Transverse colon (tissue), 3 donors: Measurements from ENCODE around the gene RNF17.

Experiments used
- EP300 ChIP-seq: sonication (generic); formaldehyde crosslinking; IDR thresholded peaks from one replicate; pipeline ENCODE4 v1.6.1; 2017; ENCODE audit warnings: antibody characterized with exemption, low read depth
- TF ChIP-seq, protein P1 (sequence below), 5 experiments: fragments of 200-600 bp in 3 of 5; fragments of 450-650 bp in 2 of 5; sonication (generic) in 3 of 5; IDR thresholded peaks; 1 replicate in 2 of 5; 2 replicates in 3 of 5; pipeline ENCODE4 v1.5.1; 2016 to 2017; ENCODE audit warnings: antibody characterized with exemption in 5 of 5, inconsistent platforms in 3 of 5, mild to moderate bottlenecking in 2 of 5, moderate library complexity in 1 of 5

DNA sequence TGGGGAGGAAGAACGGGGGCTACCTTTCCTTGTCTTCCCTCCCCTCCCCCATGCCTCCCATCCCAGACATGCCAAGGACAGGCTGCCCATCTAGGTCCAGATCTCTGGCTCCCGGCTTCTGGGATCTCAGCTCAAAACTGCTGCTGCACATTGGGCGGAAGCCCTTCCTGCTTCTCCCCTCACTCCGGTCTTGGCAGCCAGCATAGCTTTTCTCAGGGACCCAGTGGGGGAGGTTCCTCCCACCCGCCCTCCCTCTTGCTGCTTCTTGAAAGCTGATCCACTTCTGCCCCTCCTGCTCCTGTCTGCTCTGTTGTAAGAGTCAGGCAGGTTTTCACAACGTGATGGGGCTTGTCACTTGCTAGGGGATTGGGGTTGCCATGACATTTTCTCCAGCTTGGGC, 21.7 kb upstream of the RNF17 start:
- TF ChIP-seq, protein P1, sequence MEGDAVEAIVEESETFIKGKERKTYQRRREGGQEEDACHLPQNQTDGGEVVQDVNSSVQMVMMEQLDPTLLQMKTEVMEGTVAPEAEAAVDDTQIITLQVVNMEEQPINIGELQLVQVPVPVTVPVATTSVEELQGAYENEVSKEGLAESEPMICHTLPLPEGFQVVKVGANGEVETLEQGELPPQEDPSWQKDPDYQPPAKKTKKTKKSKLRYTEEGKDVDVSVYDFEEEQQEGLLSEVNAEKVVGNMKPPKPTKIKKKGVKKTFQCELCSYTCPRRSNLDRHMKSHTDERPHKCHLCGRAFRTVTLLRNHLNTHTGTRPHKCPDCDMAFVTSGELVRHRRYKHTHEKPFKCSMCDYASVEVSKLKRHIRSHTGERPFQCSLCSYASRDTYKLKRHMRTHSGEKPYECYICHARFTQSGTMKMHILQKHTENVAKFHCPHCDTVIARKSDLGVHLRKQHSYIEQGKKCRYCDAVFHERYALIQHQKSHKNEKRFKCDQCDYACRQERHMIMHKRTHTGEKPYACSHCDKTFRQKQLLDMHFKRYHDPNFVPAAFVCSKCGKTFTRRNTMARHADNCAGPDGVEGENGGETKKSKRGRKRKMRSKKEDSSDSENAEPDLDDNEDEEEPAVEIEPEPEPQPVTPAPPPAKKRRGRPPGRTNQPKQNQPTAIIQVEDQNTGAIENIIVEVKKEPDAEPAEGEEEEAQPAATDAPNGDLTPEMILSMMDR (IDR thresholded peaks at IDR 0.05), result no peak
- TF ChIP-seq EP300, result no peak
